NOMO-1 treated with DMSO at 0.1 percent for 48 hours (cell line): ENCODE results near the gene SHISA2.
"Not testable (repeated sequence)": the region's sequence is repeated elsewhere in the genome, so short reads cannot be mapped to it uniquely, and the experiment has no call there.

Source experiments
- DNase-seq: peaks from one replicate; lab custom pipeline; 2025; ENCODE audit not compliant: unreplicated experiment; lab: John Stamatoyannopoulos, UW

Gene SHISA2

GRCh38 chr13:26051657-26052311 is at the start of gene SHISA2:
TSS of gene SHISA2 (minus strand) at chr13:26052016. CDS start at chr13:26050975, 1,041 bp downstream.
- DNase-seq, result peak; percentile 61

GRCh38 chr13:26095846-26096610 is 44.2 kb upstream of the SHISA2 start:
- no peak for DNase-seq

- no peak for DNase-seq
Observed at GRCh38 chr13:26095338-26095737, 43.5 kb upstream of the SHISA2 start.

GRCh38 chr13:26076821-26077220 is 25.0 kb upstream of the SHISA2 start:
- not testable (repeated sequence) for DNase-seq

GRCh38 chr13:26075498-26075897 is 23.7 kb upstream of the SHISA2 start:
- no peak for DNase-seq

- DNase-seq, result no peak
Observed at GRCh38 chr13:26074706-26075105, 22.9 kb upstream of the SHISA2 start.

- not testable (repeated sequence) for DNase-seq
Observed at GRCh38 chr13:26072335-26072734, 20.5 kb upstream of the SHISA2 start.

GRCh38 chr13:26071691-26072090 is 19.9 kb upstream of the SHISA2 start:
- no peak for DNase-seq

GRCh38 chr13:26069642-26070041 is 17.8 kb upstream of the SHISA2 start:
- not testable (repeated sequence) for DNase-seq

GRCh38 chr13:26068372-26068771 is 16.6 kb upstream of the SHISA2 start:
- DNase-seq, result not testable (repeated sequence)

GRCh38 chr13:26067601-26068000 is 15.8 kb upstream of the SHISA2 start:
- DNase-seq, result no peak

- DNase-seq, result not testable (repeated sequence)
Observed at GRCh38 chr13:26066492-26066891, 14.7 kb upstream of the SHISA2 start.

GRCh38 chr13:26062853-26063444 is 11.1 kb upstream of the SHISA2 start:
- peak; percentile 70 for DNase-seq

GRCh38 chr13:26061947-26062346 is 10.1 kb upstream of the SHISA2 start:
- no peak for DNase-seq

GRCh38 chr13:26061256-26061655 is 9.4 kb upstream of the SHISA2 start:
- no peak for DNase-seq

- no peak for DNase-seq
Observed at GRCh38 chr13:26060357-26060756, 8.5 kb upstream of the SHISA2 start.

- DNase-seq, result peak; percentile 52
Observed at GRCh38 chr13:26058704-26059103, 6.9 kb upstream of the SHISA2 start.

GRCh38 chr13:26054896-26055295 is 3.1 kb upstream of the SHISA2 start:
- DNase-seq, result no peak

- no peak for DNase-seq
Observed at GRCh38 chr13:26053418-26053980, 1.7 kb upstream of the SHISA2 start.

GRCh38 chr13:26052337-26052736 is 521 bp upstream of the SHISA2 start:
- no peak for DNase-seq

- DNase-seq, result no peak
Observed at GRCh38 chr13:26051231-26051656, 572 bp downstream of the SHISA2 start.
